ENCODE measurements around the gene MS4A6E. TPM values are rescaled to one million over a fixed set of nuclear protein-coding genes. Genes with fewer than 3 reads are reported as not detected.
"Not testable (repeated sequence)": the region's sequence is repeated elsewhere in the genome, so short reads cannot be mapped to it uniquely, and the experiment has no call there.

MS4A6E gene
- polyA plus RNA-seq, 1 donor: not detected

GRCh38 chr11:60336767-60337391 is 9.8 kb downstream of the MS4A6E start:
- no peak for DNase-seq

GRCh38 chr11:60338053-60338452 is 11.0 kb downstream of the MS4A6E start:
- DNase-seq: no peak

- no peak for DNase-seq
Observed at GRCh38 chr11:60339356-60339755, 12.3 kb downstream of the MS4A6E start.

- DNase-seq: no peak
Observed at GRCh38 chr11:60343094-60343704, 16.1 kb downstream of the MS4A6E start.

- no peak for DNase-seq
Observed at GRCh38 chr11:60344146-60344545, 17.1 kb downstream of the MS4A6E start.

- DNase-seq: no peak
Observed at GRCh38 chr11:60345489-60345888, 18.4 kb downstream of the MS4A6E start.

GRCh38 chr11:60347084-60347797 is 20.2 kb downstream of the MS4A6E start:
- no peak for DNase-seq

GRCh38 chr11:60348116-60348515 is 21.1 kb downstream of the MS4A6E start:
- DNase-seq: no peak

GRCh38 chr11:60349990-60350389 is 22.9 kb downstream of the MS4A6E start:
- no peak for DNase-seq

GRCh38 chr11:60357771-60358170 is 30.7 kb downstream of the MS4A6E start:
- no peak for DNase-seq

GRCh38 chr11:60360621-60361020 is 33.6 kb downstream of the MS4A6E start:
- no peak for DNase-seq

- no peak for DNase-seq
Observed at GRCh38 chr11:60362241-60362640, 35.2 kb downstream of the MS4A6E start.

- peak; percentile 81 for DNase-seq
Observed at GRCh38 chr11:60363542-60364470, 36.8 kb downstream of the MS4A6E start.

GRCh38 chr11:60366262-60366904 is 39.3 kb downstream of the MS4A6E start:
- not testable (repeated sequence) for DNase-seq

GRCh38 chr11:60367009-60367408 is 40.0 kb downstream of the MS4A6E start:
- DNase-seq: no peak

GRCh38 chr11:60367896-60368295 is 40.8 kb downstream of the MS4A6E start:
- DNase-seq: no peak

- no peak for DNase-seq
Observed at GRCh38 chr11:60370252-60370810, 43.3 kb downstream of the MS4A6E start.

GRCh38 chr11:60370811-60371298 is 43.8 kb downstream of the MS4A6E start:
- DNase-seq: no peak

- DNase-seq: no peak
Observed at GRCh38 chr11:60371386-60371785, 44.3 kb downstream of the MS4A6E start.

- DNase-seq: no peak
Observed at GRCh38 chr11:60371854-60372253, 44.8 kb downstream of the MS4A6E start.

GRCh38 chr11:60372767-60373166 is 45.7 kb downstream of the MS4A6E start:
- no peak for DNase-seq

Measured in left kidney (tissue), 2 donors.